Limb (tissue), 2 donors: ENCODE measurements around the gene AFF3.
A peak's percentile ranks its signal among the peaks of the same experiment; 100 is the strongest.
"Not testable (repeated sequence)": the region's sequence is repeated elsewhere in the genome, so short reads cannot be mapped to it uniquely, and the experiment has no call there.

Experiments
- DNase-seq, 2 donors: peaks; one replicate each; pipeline ENCODE4 v3.0.0-alpha.2; 2016; ENCODE audit errors: extremely low spot score in 2 of 2

Gene AFF3

GRCh38 chr2:99974275-99974674 is 168.1 kb downstream of the AFF3 start:
- DNase-seq, result no peak

- DNase-seq, result no peak
Measured at GRCh38 chr2:99971326-99971900, 171.0 kb downstream of the AFF3 start.

GRCh38 chr2:99970292-99970868 is 172.0 kb downstream of the AFF3 start:
- no peak for DNase-seq

GRCh38 chr2:99961196-99961913 is 181.0 kb downstream of the AFF3 start:
- DNase-seq, result no peak

GRCh38 chr2:99960790-99961189 is 181.6 kb downstream of the AFF3 start:
- DNase-seq, result no peak

- DNase-seq, result no peak
Measured at GRCh38 chr2:99960291-99960690, 182.1 kb downstream of the AFF3 start.

- no peak for DNase-seq
Measured at GRCh38 chr2:99959261-99960014, 183.0 kb downstream of the AFF3 start.

- DNase-seq, result no peak
Measured at GRCh38 chr2:99957332-99958133, 184.9 kb downstream of the AFF3 start.

- DNase-seq, result no peak
Measured at GRCh38 chr2:99956232-99957030, 186.0 kb downstream of the AFF3 start.

- no peak for DNase-seq
Measured at GRCh38 chr2:99953750-99954149, 188.6 kb downstream of the AFF3 start.

GRCh38 chr2:99949963-99950362 is 192.4 kb downstream of the AFF3 start:
- DNase-seq, result no peak

GRCh38 chr2:99949530-99949929 is 192.9 kb downstream of the AFF3 start:
- DNase-seq, result no peak

- DNase-seq, result no peak
Measured at GRCh38 chr2:99948010-99948409, 194.4 kb downstream of the AFF3 start.

- DNase-seq, result not testable (repeated sequence)
Measured at GRCh38 chr2:99947366-99947765, 195.0 kb downstream of the AFF3 start.

- no peak for DNase-seq
Measured at GRCh38 chr2:99944019-99944418, 198.4 kb downstream of the AFF3 start.

- DNase-seq, result no peak
Measured at GRCh38 chr2:99942561-99943347, 199.6 kb downstream of the AFF3 start.

- DNase-seq, result peak in 1 of 2 donors; percentile 20
Measured at GRCh38 chr2:99940963-99941362, 201.4 kb downstream of the AFF3 start.

GRCh38 chr2:99939135-99939534 is 203.3 kb downstream of the AFF3 start:
- DNase-seq, result no peak

- DNase-seq, result no peak
Measured at GRCh38 chr2:99938250-99938649, 204.1 kb downstream of the AFF3 start.

- DNase-seq, result no peak
Measured at GRCh38 chr2:99936065-99936464, 206.3 kb downstream of the AFF3 start.
